Large intestine (tissue), 3 donors: ENCODE data around the gene PGC. TPM values are rescaled to one million over a fixed set of nuclear protein-coding genes. Genes with fewer than 3 reads are reported as not detected.

Source experiments
- DNase-seq, 2 donors: peaks; one replicate each; pipeline versions ENCODE4 v3.0.0 to v3.0.0-alpha.2; 2013
- H3K27ac ChIP-seq: one replicate; pipeline ENCODE4 v1.5.1; 2013; ENCODE audit warnings: low read length
- H3K27me3 ChIP-seq: 2 replicates; pipeline ENCODE4 v1.6.1; 2013; ENCODE audit warnings: low read length; ENCODE audit not compliant: control insufficient read depth, insufficient read depth
- H3K36me3 ChIP-seq: 2 replicates; pipeline ENCODE4 v1.6.1; 2013; ENCODE audit warnings: low read length; ENCODE audit not compliant: control insufficient read depth, insufficient read depth
- H3K4me1 ChIP-seq: one replicate; pipeline ENCODE4 v1.6.1; 2013; ENCODE audit warnings: low read length; ENCODE audit not compliant: control insufficient read depth, insufficient read depth
- H3K4me3 ChIP-seq: one replicate; pipeline ENCODE4 v1.5.1; 2013; ENCODE audit warnings: low read length
- H3K9me3 ChIP-seq: one replicate; pipeline ENCODE4 v1.6.1; 2013; ENCODE audit warnings: mild to moderate bottlenecking, low read depth, low read length, moderate library complexity; ENCODE audit not compliant: control insufficient read depth
- WGBS: methylation state at CpG from one replicate; pipeline ENCODE4 v1.1.5; 2013; ENCODE audit warnings: low lambda C conversion rate; ENCODE audit not compliant: insufficient coverage; 5-methylcytosine and 5-hydroxymethylcytosine counted together
- polyA plus RNA-seq: library from polyadenylated mRNA; unstranded; fragments of 120-200 nt; gene quantifications from one replicate; pipeline ENCODE4 v1.2.1, GENCODE V29; 2013

Gene PGC
- polyA plus RNA-seq, 1 donor: 0.16 TPM

DNA sequence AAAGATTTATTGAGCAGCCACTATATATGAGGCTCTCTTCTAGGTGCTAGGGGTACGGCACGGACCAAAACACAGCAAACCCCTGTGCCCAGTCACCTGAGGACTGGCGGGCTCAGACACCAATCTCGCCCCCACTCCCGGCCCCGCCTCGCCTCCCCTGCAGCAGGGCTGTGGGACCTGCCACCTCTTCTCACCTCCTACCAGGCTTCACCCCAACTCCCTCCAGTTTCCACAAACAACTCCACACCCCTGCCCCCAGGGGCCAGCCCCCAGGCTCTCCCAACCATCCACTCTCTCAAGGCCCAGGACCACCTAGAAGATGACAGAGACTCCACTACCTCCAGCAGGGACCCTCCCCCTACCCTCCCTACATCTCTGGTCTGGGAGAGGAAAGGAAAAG is 18.2 kb downstream of the PGC start:
- Histone ChIP-seq H3K9me3 (no peaks in the 10 kb centered on the region), H3K4me1 (peaks cover 64% of the 10 kb centered on the region), H3K36me3 (peaks cover 10% of the 10 kb centered on the region), H3K27me3 (no peaks in the 10 kb centered on the region), H3K27ac (peak overlapping the region; percentile 96), H3K4me3 (peak overlapping the region; percentile 78)
- no CpG with 5 or more reads among the region's 7 CpGs for WGBS
- no peak for DNase-seq

DNA sequence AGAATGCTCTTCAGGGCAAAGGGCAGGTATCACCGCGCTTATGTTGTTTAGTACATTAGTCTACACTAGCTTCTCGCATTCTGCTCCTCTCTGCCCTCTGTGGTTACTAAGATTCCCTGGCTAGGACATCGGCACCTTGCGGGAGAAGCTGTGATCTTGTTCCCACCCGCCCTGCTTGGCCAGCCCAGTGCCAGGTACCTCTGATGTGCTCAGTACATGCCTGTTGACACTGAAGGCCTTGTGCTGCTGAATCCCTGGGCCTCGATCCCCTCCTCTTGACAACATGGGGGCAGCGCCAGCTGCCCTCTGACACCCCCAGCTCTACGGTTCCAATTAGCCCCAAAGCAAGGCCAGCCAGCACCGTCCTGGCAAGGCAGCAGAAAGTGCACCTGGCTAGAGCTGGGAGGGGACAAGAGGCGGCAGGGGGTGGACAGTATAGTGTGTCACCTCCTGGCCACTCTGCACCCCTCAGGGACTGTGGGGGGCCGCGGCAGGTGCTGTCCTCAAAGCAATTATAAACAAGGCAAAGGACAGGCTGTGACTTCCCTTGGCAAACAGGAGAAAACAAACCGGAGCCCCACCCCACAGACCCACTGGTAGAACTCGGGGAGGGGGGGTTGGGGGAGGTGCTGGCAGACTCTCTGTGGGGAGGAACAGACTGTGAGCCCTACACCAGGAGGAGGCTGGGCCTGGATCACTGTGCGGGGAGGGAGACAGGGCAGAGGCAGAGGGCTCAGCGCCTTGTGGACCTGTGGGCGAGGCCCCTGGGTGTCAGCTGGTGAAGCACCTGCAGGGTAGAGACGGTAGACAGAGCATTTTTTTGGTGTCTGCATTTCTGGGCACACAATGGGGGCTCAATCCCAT is 18.9 kb downstream of the PGC start:
- peak; percentile 70 to 89 for DNase-seq
- Histone ChIP-seq H3K27ac (peak overlapping the region; percentile 96), H3K36me3 (peaks cover 10% of the 10 kb centered on the region), H3K9me3 (no peaks in the 10 kb centered on the region), H3K4me1 (peaks cover 69% of the 10 kb centered on the region), H3K27me3 (no peaks in the 10 kb centered on the region), H3K4me3 (peak overlapping the region; percentile 78)
- no CpG with 5 or more reads among the region's 19 CpGs for WGBS

DNA sequence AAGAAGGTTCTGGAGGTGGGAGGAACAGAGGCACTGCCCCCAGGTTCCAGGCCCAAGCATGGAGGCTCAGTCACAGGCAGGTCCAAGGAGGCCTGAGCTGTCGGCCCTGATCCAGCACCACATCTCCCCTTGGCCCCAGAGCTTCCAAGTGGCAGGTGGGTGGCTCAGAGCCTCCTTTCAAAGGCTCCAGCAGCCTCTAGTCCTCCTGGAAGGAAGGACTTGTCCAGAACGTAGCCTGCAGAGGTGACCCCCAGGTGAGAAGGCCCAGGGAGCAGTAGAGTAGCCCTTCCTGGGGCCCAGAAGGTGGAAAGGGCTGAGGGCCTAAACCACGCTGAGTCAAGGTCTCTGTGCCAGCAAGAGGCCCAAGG is 19.5 kb downstream of the PGC start:
- no peak overlapping the region for H3K4me3 ChIP-seq
- H3K9me3 ChIP-seq: no peaks in the 10 kb centered on the region
- H3K4me1 ChIP-seq: peaks cover 72% of the 10 kb centered on the region
- DNase-seq: no peak
- WGBS: no CpG with 5 or more reads among the region's 3 CpGs
- H3K27me3 ChIP-seq: no peaks in the 10 kb centered on the region
- peaks cover 13% of the 10 kb centered on the region for H3K36me3 ChIP-seq
- peak overlapping the region; percentile 96 for H3K27ac ChIP-seq

DNA sequence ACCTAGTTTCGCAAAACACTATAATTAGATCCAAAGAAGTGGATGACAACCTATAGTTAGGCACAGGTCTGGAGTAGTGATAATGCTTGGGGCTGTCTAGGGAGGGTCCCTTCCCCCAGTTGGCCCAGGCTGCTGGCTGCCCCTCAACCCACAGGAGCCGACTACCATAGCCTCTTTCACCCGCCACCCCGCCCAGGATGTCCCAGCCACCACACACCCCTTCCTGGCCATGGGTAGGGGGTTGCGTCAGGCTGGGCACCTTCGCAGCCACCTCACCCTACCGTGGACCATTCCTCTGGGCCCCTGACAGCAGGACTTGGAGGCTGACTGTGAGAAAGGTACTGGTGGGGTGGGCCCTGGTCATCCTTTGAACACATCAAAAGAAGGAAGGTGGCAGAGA is 20.3 kb downstream of the PGC start:
- Histone ChIP-seq H3K27me3 (no peaks in the 10 kb centered on the region), H3K27ac (peak overlapping the region; percentile 96), H3K4me3 (no peak overlapping the region), H3K4me1 (peaks cover 79% of the 10 kb centered on the region), H3K9me3 (no peaks in the 10 kb centered on the region), H3K36me3 (peaks cover 14% of the 10 kb centered on the region)
- DNase-seq: no peak
- 67% methylated on average over 1 of the region's 7 CpGs for WGBS

DNA sequence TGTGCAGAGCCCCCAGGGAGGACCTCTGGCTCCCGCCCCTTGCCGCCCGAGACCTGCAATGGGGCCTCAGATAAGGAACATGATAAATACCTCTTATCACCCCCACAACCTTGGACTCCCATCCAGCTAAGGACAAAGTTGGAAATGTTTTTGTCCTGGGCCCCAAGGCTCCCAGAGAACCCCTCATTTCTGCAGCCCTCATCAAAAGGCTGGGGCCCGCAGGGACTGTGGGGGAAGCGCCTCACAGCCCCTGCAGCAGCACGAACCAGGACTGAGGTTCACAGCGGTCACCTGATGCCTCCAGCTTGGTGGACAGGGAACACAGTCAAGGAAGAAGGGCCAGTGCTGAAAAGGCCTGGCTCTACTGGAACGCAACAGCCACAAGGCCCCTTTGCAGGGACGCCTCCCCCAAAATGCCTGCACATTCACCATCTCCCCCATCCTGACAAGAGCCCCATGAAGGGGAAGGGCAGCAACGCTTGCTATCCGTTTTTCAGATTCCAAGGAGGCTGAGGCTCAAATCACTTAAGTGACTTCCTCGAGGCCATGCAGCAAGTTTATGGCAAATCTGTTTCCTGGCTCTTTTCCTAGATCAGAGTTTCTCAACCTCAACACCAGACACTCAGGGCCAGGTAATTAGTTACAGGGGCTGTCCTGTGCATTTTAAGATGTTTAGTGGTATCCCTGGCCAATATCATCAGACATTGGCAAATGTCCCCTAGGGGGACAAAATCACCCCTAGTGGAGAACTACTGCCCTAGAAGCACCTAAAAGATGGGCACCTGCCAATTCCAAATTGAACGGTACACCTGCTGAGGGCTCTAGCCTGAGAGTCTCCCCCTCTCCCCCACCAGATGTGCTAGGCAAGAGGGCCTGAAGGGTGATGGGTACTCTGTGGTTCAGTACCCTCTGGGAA is 22.4 kb downstream of the PGC start:
- Histone ChIP-seq H3K27ac (peak overlapping the region; percentile 96), H3K4me3 (no peak overlapping the region), H3K27me3 (no peaks in the 10 kb centered on the region), H3K36me3 (peaks cover 14% of the 10 kb centered on the region), H3K9me3 (no peaks in the 10 kb centered on the region), H3K4me1 (peaks cover 87% of the 10 kb centered on the region)
- WGBS: no CpG with 5 or more reads among the region's 13 CpGs
- peak; percentile 91 to 97 for DNase-seq

DNA sequence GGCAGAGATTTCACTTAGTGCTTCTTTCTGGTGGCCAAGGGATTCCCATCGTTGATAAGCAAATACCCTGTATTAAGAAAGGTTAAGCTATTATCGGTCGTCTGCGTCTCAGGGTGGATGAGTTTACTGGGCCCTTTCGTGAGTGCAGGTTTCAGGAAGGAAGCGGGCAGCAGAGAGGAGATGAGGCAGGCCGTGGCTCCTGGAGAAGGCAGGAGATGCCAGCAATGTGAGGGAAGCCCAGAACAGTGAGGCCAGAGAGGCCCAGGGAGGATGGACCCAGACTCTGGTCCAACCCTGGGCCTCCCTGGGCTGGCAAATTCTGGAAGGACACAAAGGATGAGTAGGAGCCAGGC is 23.0 kb downstream of the PGC start:
- no peak for DNase-seq

DNA sequence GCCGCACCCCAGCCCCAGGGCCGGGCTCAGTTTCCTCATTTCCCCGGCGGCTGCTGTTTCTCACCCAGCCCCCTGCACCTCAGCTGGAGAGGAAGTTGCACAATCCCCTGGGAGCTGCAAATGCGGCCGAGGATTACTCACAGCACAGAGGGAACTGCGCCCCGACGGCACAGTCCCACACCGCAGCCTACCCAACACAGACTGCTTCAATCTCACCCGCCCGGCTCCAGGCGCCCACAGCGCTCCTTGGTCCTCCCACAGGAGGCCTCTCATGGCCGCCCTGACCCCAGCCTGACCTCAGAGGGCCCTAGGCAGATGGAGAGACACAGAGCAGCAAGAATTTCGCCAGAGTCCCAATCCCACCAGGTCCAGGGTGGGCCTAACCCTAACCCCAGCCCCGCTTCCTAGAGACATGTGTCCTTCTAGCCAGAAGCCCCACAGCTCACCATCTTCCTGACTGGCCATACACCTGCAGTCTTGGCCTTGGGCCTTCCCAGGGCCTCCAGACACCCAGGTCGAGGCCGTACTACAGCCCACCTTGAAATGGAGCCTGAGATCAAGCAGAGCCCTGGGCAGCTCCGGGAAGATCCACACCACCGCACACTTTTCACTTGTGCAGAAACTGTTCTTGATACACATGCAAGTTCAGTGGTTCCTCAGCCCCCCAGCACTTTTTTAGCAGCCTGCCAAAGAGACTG is 23.5 kb downstream of the PGC start:
- no CpG with 5 or more reads among the region's 21 CpGs for WGBS
- Histone ChIP-seq H3K36me3 (peaks cover 12% of the 10 kb centered on the region), H3K4me1 (peaks cover 88% of the 10 kb centered on the region), H3K9me3 (no peaks in the 10 kb centered on the region), H3K4me3 (peak overlapping the region; percentile 50), H3K27ac (peak overlapping the region; percentile 96), H3K27me3 (no peaks in the 10 kb centered on the region)
- peak; percentile 90 to 92 for DNase-seq

More for the DNA sequence above, 23.0 kb downstream of the PGC start:
- no peaks in the 10 kb centered on the region for H3K9me3 ChIP-seq
- H3K27ac ChIP-seq: peak overlapping the region; percentile 96
- WGBS: no CpG with 5 or more reads among the region's 7 CpGs
- peaks cover 88% of the 10 kb centered on the region for H3K4me1 ChIP-seq
- no peaks in the 10 kb centered on the region for H3K27me3 ChIP-seq
- peaks cover 11% of the 10 kb centered on the region for H3K36me3 ChIP-seq
- peak overlapping the region; percentile 50 for H3K4me3 ChIP-seq

DNA sequence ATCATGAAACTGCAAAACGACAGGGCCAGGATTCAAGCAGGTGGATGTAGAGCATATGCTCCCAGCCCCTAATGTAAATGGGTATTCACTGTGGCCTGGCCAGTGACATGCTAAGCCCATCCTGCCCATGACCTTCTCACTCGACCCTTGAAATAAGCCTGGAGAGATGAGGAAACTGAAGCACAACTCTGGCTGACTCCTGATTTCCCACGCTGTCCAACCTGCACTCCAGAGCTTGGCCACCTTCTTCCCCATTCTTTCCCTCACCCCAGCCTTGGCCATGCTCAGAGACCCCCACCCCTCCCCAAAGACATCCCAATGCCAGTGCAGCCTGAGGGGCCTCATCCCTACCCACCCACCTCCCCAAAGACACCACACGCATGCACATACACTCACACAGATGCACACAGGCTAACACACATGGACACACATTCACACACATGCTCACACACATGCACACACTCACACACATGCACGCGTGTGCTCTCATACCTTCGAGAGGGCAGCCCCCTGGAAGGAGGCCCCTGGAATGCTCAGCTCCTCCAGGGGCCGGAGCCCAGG is 24.1 kb downstream of the PGC start:
- Histone ChIP-seq H3K36me3 (peaks cover 12% of the 10 kb centered on the region), H3K4me3 (peak overlapping the region; percentile 50), H3K27me3 (no peaks in the 10 kb centered on the region), H3K4me1 (peaks cover 86% of the 10 kb centered on the region), H3K9me3 (no peaks in the 10 kb centered on the region), H3K27ac (peak overlapping the region; percentile 96)
- DNase-seq: no peak
- WGBS: 60% methylated on average over 1 of the region's 8 CpGs

DNA sequence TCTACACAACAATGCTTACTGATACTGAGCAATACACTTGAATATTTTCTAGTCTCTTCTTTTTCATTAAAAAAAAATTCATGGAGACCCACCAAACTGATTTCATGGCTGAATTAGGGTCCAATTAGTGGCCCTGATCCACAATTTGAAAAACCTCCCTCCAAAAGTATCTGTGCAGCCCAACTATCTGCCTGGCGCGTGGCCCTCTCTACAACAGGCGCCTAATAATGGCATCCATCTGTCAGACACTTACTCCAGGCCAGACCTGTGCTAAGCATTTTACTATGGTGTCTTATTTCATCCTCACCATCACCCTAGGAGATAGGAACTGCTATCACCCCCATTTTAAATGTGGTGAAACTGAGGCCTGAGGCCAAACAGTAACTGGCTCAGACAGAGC is 25.8 kb downstream of the PGC start:
- Histone ChIP-seq H3K4me3 (peak overlapping the region; percentile 11), H3K4me1 (peaks cover 86% of the 10 kb centered on the region), H3K36me3 (peaks cover 24% of the 10 kb centered on the region), H3K27ac (peak overlapping the region; percentile 16), H3K9me3 (no peaks in the 10 kb centered on the region), H3K27me3 (no peaks in the 10 kb centered on the region)
- DNase-seq: no peak
- no CpG with 5 or more reads among the region's 3 CpGs for WGBS

DNA sequence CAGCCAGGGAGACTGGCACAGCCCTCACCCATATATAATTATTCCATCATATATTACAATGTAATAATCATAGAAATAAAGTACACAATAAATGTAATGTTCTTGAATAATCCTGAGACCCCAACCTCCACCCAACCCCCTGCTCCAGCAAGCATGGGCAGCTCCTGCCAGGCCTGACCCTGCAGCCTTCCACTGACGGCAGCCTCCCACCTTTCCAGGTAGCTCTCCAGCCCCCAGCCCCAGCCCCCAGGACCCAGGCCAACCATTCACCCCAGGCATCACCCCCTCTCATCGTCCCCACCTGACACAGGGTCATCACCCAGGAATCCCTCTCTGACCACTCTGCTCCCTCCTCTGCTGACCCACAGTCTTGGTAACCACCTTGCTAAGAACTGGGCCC is 26.4 kb downstream of the PGC start:
- WGBS: no CpG with 5 or more reads among the region's 2 CpGs
- Histone ChIP-seq H3K4me1 (peaks cover 84% of the 10 kb centered on the region), H3K36me3 (peaks cover 27% of the 10 kb centered on the region), H3K27me3 (no peaks in the 10 kb centered on the region), H3K27ac (peak overlapping the region; percentile 77), H3K9me3 (no peaks in the 10 kb centered on the region), H3K4me3 (no peak overlapping the region)
- DNase-seq: no peak
